ENCODE results near the gene MEOX1.

DNA sequence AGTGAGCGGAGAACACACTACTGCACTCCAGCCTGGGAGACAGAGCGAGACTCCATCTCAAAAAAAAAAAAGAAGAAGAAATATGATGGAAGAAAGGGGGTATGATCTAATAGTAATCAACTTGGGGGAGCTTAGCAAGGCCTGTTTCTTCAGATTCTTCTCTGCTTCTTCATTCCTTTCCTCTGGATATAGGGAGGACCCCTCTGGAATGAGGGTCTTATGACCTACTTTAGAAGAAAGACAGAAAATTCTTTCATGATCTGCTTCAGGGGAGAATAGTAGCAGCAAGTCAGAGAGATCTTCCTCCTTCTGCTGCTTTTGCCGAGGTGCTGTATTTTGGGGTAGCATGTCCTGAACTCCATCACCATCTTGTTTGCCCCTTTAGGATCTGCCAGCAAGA, 70.7 kb downstream of the MEOX1 start:
- TF ChIP-seq SMC3 (IDR thresholded peaks at IDR 0.05; ENCODE audit: low read depth, low read length), result no peak
- TF ChIP-seq, protein P1, sequence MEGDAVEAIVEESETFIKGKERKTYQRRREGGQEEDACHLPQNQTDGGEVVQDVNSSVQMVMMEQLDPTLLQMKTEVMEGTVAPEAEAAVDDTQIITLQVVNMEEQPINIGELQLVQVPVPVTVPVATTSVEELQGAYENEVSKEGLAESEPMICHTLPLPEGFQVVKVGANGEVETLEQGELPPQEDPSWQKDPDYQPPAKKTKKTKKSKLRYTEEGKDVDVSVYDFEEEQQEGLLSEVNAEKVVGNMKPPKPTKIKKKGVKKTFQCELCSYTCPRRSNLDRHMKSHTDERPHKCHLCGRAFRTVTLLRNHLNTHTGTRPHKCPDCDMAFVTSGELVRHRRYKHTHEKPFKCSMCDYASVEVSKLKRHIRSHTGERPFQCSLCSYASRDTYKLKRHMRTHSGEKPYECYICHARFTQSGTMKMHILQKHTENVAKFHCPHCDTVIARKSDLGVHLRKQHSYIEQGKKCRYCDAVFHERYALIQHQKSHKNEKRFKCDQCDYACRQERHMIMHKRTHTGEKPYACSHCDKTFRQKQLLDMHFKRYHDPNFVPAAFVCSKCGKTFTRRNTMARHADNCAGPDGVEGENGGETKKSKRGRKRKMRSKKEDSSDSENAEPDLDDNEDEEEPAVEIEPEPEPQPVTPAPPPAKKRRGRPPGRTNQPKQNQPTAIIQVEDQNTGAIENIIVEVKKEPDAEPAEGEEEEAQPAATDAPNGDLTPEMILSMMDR (conservative IDR thresholded peaks at IDR 0.05; ENCODE audit: low read depth, low read length), result no peak
- no peak for TF ChIP-seq ELK1 (IDR thresholded peaks at IDR 0.05; ENCODE audit: borderline replicate concordance, low read depth, low read length)
- no peak for TF ChIP-seq POLR2A (IDR thresholded peaks at IDR 0.05; ENCODE audit: low read depth, low read length)
- TF ChIP-seq USF2 (IDR thresholded peaks at IDR 0.05; ENCODE audit: low read depth, low read length), result no peak

Data from IMR-90 (cell line).